Activated naive CD8-positive, alpha-beta T cell treated with anti-CD3 and anti-CD28 coated beads, Interleukin-2, amount 10 ng/mL, durations not matched to agents 7 days and 5 days (primary cell): Measurements from ENCODE around the gene NENF. TPM values are rescaled to one million over a fixed set of nuclear protein-coding genes. Genes with fewer than 3 reads are reported as not detected.

Experiments
- total RNA-seq, 2 experiments: library from RNA; stranded (reverse); gene quantifications; one replicate each; pipeline ENCODE4 v1.2.3, GENCODE V29; 2021

Gene NENF
- total RNA-seq, 2 experiments from 2014 or later = 30.0 to 31.1 TPM

Other genes with a start within 250 kb of the NENF start
- 10 to 100 TPM; 58.8 to 60.0 TPM for gene PPP2R5A, start 147.5 kb upstream of the NENF start, total RNA-seq
- gene PACC1, start 18.0 kb upstream of the NENF start, total RNA-seq = 10 to 100 TPM; 10.1 to 14.3 TPM
- gene ATF3, start 175.8 kb downstream of the NENF start, total RNA-seq = 10 to 100 TPM; 13.1 to 13.8 TPM